NCI-H1092 treated with DMSO at 0.1 percent for 48 hours (cell line): ENCODE measurements around the gene FAM13B.
"Not testable (repeated sequence)": the region's sequence is repeated elsewhere in the genome, so short reads cannot be mapped to it uniquely, and the experiment has no call there.

Experiments
- DNase-seq: peaks from one replicate; lab custom pipeline; 2025; lab: John Stamatoyannopoulos, UW

Gene FAM13B

DNA sequence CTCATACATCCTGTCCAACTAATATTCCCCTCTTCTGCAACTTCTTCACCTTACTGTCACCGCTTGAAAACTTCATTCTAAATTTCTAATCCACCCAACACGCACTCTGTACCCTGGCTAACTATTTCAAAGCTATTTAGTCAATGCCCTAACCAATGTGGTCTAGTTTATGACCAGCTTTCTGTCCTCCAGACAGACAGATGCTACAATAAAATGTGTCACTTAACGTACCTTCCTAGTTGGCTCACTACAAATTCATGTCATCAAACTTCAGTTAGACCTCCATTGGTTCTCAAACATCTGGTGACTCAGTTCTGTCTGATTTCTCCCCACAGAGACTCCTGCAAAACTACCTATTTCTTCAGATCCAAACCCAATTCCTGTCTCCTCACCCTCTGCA is 57.7 kb downstream of the FAM13B start:
- no peak for DNase-seq

- not testable (repeated sequence) for DNase-seq
These were observed 62.5 kb downstream of the FAM13B start for GRCh38 chr5:137970384-137970783.

GRCh38 chr5:137960819-137961218 is 72.1 kb downstream of the FAM13B start:
- no peak for DNase-seq

- no peak for DNase-seq
These were observed 72.7 kb downstream of the FAM13B start for GRCh38 chr5:137960141-137960540.

GRCh38 chr5:137959488-137959887 is 73.4 kb downstream of the FAM13B start:
- no peak for DNase-seq

- DNase-seq = no peak
These were observed 74.9 kb downstream of the FAM13B start for GRCh38 chr5:137957948-137958347.

DNA sequence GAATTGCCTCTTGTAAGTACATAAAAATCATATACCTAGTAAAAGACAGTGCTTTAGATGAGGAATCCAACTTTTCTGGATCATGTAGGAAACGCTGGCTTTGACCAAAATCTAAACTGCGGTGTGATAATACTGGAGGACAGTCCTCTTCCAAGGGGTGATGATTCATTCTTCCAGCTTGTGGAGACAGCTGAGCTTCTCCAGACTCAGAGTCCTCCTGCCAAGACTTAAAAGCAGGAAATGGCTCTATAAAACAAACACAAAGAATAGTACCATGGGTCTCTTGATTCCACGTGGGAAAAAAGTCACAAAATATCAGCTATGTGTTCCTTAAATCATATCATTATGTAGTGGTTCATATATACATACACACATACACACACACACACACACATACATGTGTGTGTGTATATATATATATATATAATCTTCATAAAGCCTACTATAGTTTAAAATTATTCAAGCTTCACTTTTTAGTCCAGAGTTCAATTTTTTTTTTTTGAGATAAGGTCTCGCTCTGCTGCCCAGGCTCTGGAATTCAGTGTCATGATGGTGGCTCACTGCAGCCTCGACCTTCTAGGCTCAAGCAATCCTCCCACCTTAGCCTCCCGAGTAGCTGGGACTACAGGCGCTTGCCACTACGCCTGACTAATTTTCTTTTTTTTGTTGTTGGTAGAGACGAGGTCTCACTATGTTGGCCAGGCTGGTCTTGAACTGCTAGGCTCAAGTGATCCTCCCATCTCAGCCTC is 78.6 kb downstream of the FAM13B start:
- no peak for DNase-seq

- no peak for DNase-seq
These were observed 87.1 kb downstream of the FAM13B start for GRCh38 chr5:137945825-137946224.

DNA sequence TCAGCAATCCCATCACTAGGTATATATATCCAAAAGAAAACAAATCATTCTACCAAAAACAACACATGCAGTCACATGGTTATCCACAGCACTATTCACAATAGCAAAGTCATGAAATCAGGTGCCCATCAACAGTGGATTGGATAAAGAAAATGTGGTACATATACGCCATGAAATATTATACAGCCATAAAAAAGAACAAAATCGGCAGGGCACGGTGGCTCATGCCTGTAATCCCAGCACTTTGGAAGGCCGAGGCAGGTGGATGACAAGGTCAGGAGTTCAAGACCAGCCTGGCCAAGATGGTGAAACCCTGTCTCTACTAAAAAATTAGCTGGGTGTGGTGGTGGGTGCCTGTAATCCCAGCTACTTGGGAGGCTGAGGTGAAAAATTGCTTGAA is 88.6 kb downstream of the FAM13B start:
- DNase-seq = not testable (repeated sequence)

DNA sequence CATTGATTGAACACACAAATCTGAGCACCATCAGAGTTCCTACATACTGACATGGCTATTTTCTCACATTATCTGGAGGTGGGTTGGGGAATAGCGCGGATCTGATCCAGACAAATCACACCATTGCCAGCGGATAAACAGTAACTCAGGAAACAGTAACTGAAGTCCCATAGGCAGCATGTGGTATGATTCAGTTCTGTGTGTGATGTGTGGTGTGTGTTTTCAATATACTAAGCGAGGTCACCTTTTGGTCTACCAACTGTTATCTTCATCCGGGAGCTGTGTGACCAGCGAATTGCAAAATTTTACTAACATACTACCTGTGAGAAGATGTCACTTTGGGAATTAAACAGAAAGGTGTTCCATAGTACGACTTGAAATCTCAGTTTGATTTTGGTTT is 93.5 kb downstream of the FAM13B start:
- DNase-seq = no peak

DNA sequence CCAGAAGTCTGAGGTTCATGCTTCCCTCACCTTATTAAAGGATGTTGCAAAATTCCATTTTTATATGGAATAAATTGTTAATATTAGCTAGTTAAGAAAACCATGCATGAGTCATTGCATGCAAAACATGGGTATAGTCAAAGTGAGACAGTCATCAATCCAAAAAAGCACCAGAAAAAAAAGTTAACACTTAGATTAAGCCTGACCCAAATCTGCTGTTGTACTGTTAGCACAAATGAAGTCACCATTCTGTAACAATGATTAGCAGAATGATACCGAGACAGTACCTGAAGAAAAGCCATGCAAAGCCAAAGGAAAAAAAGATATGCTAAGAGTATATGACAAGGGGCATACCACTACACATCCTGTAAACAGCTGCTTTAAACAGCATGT is 94.1 kb downstream of the FAM13B start:
- DNase-seq = no peak

- DNase-seq = no peak
These were observed 94.7 kb downstream of the FAM13B start for GRCh38 chr5:137937994-137938750.

DNA sequence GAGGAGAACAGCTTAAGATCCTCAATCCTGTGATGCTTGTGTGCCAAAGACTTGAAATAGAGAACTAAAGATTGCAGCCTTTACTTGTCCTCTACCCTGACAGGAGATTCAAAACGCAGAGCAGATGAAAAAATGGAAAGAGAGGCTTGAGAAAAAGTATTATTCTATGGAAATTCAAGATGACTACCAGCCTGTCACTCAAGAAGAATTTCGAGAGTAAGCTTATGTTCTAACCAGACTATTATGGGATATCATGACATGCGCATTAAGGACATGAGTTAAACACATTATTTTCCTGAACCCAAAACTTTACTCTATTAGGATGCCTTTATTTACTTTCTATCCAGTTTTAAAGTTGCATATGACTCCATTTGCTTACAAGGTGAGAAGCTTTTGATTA is 97.2 kb downstream of the FAM13B start:
- DNase-seq = no peak

GRCh38 chr5:137935190-137935589 is 97.7 kb downstream of the FAM13B start:
- no peak for DNase-seq

- DNase-seq = no peak
These were observed 99.4 kb downstream of the FAM13B start for GRCh38 chr5:137933491-137933911.

DNA sequence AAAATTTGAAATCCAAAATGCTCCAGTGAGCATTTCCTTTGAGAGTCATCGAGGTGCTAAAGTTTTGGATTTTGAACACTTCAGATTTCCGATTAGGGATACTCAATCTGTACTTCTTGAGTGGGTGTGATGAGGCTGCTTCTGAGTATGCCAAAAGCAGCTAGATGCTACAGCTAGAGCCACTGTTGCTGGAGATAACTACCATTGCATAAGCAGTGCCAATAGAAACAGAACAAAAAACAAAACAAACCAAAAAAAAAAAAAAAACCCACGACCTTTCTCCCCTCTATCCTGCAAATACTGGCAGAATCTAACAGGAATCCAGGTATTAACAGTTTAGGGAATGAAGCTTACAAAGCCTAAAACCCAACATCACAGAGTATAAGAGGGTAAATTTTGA is 100.1 kb downstream of the FAM13B start:
- DNase-seq = no peak

- no peak for DNase-seq
These were observed 109.0 kb downstream of the FAM13B start for GRCh38 chr5:137923856-137924255.

DNA sequence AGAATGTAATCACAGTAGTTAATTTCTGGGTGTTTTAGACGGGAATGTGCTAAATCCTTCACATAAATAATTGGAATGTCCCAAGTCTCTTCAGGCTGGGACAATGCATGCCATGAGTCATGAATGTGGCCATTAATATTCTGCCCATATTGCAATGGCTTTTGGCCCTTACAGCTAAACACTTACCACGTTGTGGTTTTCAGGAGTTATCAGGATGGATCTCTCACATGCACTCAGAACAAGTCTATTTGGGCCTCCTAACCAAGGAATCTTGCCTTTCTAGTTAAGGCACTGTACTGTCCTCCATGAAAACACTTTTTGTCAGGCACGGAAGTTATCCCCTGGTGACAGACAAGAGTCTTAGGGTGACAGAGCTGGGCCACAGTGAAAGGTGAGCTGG is 110.9 kb downstream of the FAM13B start:
- no peak for DNase-seq

GRCh38 chr5:137916923-137917322 is 116.0 kb downstream of the FAM13B start:
- no peak for DNase-seq

- no peak for DNase-seq
These were observed 118.1 kb downstream of the FAM13B start for GRCh38 chr5:137914758-137915157.

GRCh38 chr5:137902408-137903133 is 130.3 kb downstream of the FAM13B start:
- no peak for DNase-seq

DNA sequence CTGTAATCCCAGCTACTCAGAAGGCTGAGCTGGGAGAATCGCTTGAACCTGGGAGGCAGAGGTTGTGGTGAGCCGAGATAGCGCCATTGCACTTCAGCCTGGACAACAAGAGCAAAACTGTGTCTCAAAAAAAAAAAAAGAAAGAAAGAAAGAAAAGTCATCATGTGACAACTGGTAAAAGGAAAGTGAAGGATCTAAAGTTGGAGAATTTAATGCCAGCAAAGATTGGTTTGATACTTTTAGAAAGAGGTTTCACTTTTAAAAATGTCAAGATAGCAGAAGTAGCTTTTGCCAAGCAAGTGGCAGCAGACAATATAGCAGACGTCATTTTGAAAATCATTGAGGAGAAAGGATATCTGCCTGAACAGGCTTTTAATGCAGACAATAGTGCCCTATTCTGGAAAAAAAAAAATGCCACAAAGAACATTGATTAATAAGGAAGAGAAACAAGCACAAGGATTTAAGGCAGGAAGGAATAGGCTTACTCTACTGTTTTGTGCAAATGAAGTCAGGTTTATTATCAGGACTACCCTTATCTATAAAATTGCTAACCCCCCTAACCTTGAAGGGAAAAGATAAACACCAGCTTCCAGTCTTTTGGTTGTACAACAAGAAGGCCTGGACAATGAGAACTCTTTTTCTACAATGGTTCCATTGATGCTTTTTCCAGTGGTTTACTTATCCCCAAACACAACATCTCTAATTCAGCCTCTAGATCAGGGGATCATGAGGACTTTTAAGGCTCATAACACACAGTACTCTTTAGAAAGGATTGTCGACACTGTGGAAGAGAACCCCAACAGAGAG is 131.7 kb downstream of the FAM13B start:
- DNase-seq = no peak
